Hematopoietic multipotent progenitor cell treated with erythropoietin and hydrocortisone succinate and interleukin-3 and kit ligand, for 6 days (in vitro differentiated cells): Measurements from ENCODE around the gene MARK3.

Source experiments
- DNase-seq: peaks from one replicate; pipeline ENCODE4 v3.0.0-alpha.2; 2015

The MARK3 gene

DNA sequence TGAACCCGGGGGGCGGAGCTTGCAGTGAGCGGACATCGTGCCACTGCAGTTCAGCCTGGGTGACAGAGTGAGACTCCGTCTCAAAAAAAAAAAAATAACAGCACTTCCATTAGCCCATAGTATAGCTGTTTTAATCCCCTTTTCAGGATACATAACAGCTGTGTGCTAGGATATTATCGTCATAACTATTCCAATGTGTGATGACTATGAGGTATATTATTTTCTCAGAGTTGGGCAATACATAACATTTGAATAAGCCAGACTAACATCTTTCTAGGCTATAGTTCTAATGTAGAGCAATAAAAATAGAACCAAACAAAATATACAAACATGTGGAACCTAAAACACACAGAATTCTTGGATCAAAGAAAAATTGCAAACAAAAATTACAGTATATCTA, 57.1 kb downstream of the MARK3 start:
- DNase-seq, result no peak

DNA sequence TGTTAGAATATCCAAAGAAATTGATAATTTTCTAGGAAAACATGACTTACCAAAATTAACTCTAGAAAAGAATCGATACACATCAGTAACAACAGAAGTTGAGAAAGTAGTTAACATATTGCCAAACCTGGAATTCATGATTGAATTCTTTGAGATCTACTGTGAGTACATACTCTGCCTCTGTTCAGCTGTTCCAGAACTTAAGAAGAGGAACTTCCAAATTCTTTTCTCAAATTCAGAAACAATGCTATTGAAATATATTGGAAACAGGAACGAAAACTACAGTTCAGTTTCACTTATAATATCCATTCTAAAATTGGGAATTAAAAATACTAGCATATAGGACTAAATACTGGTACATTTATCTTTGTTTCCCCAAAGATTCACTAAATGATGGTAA, 57.9 kb downstream of the MARK3 start:
- no peak for DNase-seq

DNA sequence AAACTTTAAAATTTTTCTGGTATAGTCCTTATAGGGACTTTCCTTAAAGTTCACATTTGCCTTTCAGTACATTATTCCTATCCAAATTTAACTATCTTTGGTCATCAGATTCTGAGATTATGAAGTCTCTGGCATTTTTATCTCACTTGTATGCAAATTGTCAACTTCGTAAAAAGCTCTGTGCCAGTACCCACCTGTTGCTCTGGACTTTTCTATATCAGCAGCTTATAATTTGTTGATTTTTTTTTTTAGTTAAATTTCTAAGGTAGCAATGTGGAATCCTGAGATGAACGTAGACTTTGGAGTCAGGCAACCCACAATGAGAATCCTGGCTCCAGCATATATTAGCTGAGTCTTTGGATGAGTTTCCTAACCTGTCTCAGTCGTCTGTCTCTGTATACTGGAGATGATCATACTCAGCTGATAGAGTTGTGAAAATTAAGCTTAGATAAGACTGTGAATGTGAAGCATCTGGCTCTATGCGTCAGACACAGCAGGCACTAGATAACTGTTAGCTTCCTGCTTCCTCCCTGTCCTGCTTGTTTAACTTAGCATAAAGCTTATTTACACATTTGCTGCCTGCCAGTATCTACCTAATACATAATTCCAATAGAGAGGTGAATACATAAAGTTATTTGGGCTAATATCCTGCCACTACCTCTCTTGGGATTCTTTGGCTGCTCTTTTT, 59.8 kb downstream of the MARK3 start:
- DNase-seq, result peak; percentile 70

DNA sequence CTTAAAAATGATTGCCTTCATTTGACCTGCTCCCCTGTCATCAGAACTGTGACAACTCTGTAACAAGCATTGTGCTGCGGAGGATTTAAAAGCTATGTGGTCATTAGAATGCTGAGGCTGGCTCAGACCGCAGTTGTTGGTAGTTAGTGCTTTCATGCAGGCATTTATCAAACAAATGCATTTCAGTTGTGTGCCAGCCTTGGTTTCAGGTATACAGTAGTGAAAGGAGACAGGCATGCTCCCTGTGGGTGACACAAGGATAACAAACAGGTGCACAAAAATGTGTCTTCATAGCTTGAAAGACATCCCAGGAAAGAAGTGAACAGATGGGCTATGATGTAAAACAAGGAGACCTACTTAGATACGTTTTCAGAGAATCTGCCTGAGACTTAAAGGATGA, 60.6 kb downstream of the MARK3 start:
- no peak for DNase-seq

DNA sequence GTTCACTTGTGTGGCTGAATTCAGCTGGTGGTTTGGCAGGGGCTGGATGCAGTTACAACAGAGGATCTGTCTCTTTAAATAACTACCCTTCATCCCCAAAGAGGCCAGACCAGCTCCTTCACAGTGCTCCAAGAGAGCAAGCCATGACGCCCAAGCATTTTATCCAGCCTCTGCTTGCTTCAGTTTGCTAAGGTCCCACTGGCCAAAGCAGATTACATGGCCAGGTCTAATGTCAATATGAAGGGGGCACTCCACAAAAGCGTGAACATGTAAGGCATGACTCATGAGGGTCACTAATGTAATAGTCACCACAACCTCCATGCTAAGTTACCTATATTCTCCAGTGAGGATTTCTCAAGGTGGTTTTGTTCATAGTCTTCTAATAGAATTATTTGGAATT, 62.9 kb downstream of the MARK3 start:
- DNase-seq, result no peak

DNA sequence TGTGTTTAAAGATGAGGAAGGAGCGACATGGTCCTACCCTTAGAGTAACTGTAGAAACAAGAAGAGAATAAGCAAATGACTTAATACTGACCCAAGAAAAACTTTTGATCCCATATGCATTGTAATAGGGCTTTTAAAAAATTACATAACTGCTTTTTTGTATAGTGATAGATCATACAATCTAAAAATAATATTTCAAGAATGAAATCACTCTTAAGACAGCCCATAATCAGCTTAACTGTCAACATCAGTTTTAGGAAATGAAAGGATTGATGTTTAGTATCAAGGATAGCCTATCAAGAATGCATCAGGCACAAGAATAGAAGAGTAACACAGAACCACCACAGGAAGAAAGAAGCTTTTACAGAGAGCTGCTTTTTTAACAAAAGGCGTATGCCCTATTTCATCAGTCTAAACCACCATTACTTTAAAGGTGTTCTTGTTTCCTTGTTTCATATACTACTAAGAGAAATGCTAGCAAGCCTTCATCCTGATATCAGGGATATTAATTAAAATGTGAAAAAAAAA, 64.5 kb downstream of the MARK3 start:
- no peak for DNase-seq

DNA sequence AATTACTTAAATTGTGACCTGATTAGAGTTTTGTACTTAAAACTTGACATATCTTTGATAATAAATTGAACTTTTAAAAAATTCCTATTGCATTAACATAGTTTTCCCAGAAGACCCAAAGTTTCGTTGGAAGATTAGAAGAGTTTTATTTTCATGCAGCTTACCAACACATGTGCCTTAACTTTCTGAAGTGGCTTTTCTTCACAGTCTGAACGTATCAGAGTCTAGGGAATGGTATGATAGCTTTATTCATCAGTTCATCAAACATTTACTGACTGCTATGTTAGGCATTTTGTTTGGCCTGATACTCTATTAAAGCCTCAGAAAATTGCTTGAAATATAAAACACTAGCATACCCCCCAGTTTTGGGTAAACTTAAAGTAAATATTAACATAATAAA, 65.2 kb downstream of the MARK3 start:
- no peak for DNase-seq

DNA sequence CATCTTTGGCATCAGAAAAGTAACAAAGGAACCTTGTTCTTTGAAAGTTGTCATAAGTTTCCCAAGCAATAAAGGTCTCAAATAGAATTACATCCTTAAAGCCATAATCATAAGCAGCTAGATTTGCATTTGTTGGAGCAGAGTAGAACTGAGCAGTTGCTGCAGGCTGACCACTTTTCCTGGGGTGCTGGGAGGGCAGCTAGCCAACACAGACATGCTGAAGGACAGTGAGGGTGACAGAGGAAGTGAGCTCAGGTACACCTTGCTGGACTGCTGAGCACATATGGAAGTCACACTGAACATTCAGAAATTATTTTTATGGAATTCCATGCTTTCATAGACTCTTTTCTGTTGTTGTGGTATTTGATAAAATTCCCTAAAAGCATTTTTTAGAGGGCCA, 66.2 kb downstream of the MARK3 start:
- no peak for DNase-seq

DNA sequence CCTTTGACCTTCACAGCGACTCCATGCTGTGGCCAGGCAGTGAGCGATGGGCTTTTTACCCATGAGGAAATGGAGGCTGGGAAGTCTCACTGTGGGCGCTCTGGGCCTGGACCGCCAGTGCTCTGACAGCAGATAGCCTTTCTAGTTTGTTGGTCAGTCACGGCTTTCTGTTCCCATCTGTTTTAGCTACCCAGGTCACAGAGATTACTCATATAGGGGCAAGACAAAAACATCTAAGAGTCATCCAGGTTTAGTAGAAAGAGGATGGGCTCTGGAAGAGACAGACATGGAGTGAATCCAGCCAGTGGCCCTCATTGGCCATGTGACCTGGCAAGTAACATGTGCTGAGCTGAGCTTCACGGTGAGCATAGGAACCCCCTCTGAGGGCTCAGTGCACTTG, 68.6 kb downstream of the MARK3 start:
- DNase-seq, result no peak

DNA sequence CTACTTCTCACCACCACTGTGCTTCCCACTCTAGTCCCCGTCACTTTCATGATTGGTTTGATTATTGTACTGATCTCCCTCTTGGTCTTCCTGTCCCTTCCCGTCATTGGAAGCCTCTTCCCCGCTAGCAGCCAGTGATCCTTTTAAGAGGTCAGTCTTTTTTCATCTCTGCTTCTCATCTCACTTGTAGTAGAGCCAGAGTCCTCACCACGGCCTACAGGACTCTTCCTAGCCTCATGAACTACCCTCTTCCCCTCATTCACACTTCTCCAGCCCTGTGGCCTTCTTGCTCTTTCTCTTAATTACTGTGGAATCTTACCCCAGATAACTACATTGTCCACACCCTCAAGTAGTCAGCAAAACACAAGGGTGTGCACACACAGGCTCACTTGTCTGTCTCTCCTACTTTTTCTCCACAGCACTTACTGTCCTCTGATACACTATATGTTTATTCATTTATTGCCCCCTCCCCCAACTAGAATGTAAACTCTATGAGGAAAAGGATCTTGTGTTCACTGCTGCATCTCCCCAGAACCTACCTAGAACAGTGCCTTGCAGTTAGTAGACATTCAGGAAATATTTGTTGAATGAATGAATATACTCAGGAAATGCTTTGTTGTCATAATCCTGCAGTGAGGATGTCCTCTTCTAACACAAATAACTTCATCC, 71.1 kb downstream of the MARK3 start:
- peak; percentile 55 for DNase-seq

DNA sequence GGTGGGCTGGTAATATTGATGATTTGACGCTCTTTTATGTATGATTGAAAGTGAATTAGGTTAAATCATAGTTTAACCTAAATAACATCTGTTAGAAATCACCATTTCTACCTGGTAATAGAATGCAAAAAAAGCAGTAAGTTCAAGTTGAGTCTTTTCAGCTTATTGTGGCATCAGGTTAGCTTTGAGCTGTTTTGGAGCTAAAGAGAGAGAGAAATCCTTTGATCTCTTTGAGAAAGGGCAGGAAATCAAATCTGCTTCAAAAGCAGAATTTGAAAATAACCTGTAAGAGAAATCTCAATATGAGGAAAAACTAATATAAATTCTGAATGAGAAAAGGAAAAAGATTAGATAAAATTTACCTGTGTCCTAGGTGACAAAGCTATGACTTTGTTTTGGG, 75.2 kb downstream of the MARK3 start:
- no peak for DNase-seq

DNA sequence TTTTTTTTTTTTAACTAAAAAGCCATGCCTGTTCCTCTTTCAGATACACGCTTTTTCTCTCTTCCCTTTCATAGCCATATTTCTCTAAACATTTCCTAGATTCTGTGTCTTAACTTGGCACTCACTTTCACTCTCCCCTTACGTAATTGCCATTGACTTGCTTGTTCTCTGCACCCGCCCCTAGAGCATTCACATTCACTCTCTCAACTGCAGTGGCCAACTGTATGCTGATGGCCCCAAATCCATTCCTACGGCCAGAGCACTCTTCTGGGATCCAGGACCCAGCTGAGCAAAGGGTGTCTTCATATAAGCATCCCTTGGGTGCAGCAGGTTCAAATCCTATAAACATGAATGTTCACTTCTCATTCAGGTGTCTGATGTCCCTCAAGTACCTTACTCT, 77.9 kb downstream of the MARK3 start:
- DNase-seq, result no peak

DNA sequence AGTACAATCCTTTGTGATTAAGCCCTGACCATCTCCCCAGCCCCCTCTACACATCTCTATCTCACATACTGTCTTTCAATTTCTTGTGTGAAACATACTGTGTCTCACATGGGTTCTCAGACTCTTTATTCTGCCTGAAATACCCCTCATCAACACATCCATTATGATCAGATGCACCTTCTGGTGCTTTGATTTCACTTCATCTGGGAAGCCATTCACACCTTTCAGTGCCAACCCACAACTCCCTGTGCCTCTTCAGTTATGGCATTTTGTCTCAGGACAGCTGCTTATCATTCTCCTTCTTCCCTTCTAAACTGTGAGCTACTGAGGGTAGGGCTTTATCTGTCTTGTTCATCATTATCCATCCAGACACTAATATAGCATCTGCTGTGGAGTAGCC, 78.6 kb downstream of the MARK3 start:
- no peak for DNase-seq

DNA sequence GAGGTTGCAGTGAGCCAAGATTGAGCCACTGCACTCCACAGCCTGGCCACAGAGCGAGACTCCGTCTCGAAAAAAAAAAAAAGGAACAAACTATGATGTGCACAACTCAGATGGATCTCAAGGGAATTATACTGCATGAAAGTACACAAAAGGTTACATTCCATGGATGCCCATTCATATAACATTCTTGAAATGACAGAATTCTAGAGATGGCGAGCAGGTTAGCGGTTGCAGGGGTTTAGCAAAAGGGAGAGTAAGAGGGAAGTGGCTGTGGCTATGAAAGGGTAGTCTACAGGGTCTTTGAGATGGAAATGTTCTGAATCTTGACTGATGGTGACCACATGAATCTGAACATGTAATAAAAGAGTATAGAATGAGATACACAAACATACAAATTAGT, 87.7 kb downstream of the MARK3 start:
- no peak for DNase-seq

DNA sequence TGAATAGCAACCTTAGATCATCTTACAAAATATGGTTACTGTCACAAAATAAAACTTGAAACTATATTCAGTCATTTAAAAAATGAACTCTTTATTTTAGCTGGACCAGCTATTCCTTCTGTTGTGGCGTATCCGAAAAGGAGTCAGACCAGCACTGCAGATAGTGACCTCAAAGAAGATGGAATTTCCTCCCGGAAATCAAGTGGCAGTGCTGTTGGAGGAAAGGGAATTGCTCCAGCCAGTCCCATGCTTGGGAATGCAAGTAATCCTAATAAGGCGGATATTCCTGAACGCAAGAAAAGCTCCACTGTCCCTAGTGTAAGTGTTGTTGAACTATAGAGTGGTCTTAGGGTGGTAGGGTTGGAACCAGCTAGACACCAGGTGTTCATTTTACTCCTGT, 89.7 kb downstream of the MARK3 start:
- no peak for DNase-seq

DNA sequence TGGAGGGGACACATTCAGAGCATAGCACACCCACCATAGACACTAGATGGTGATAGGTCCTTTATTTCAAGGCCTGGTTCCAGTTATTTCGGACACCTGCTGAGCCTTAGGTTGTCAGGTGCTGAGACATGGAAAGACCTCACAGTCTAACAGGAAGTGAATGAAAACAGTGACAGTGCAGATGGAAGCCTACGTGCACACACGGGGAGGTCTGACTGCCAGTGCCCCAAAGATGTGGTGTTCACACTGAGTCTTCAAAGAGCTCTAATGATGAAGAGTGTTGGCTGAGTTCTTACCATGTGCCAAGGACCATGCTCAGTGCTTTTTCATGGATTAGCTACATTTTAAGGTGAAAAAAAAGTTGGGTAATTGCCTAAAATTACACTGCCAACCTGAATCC, 90.8 kb downstream of the MARK3 start:
- no peak for DNase-seq

DNA sequence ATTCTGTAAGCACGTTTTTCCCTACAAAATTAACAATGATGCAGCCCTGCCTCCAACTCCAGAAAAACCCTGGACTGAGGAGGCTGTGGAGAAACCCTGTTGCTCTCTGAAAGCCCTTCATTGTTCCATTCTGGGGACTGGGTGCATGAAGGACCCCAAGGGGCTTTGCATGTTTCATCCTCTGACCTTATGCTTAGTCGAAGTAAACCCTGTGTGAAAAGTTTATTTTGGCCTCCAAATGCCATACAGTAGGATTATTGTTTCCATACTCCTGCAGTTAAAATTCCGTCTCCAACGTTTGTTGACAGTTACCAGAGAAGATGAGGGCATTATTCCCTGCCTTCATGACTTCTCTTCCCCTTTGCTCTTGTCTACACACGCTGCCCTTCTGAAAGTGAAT, 91.4 kb downstream of the MARK3 start:
- DNase-seq, result no peak

DNA sequence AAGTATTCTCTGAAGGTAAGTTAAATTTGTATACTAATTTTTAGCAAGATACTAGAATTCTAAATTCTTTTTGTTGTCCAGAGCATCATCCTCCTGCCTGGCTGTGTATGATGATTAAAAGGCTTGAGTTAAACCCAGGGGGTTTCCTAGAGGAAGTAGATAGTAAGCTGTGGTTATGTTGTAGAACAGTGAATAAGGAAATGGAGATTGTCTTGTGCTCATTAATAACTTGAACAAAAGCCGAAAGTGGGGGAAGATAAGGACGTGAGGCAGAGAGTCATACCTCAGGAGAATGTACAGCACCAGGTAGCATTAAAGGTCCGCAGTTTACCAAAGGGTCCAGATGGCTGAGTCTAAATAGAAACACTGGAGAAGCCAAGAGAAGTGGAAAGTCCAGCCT, 95.4 kb downstream of the MARK3 start:
- DNase-seq, result peak; percentile 53

DNA sequence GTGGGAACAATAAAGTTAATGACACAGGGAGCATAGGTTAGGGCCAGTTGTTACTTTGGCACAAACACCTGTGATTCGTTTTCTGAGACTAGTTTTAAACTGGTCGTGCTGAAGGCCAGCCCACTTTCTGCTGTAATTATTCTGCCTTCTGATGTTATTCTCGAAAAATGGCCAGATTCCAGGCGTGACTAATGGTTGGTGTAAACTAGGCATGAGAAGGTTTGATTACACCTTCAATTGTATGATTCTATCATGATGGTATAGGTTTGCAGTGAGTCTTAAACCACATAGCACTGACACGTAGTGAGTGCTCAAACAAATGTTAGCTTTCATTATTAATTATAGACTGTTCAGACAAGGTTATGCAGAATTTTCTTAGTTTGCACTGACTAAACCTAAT, 98.4 kb downstream of the MARK3 start:
- no peak for DNase-seq

DNA sequence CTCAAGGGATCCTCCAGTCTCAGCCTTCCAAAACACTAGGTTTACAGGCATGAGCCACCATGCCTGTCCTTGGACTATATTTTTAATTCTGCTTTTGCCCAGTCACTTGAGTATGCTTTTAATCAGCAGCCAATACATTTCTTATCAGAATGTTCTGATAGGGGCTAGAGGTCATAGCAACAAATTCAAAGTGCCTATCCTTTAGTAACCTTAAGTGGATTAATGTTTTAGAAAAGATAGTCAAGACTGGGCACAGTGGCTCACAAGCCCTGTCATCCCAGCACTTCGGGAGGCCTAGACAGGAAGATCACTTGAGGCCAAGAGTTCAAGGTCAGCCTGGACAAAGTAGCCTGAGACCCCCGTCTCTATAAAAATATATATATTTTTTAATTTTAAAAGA, 100.3 kb downstream of the MARK3 start:
- no peak for DNase-seq

DNA sequence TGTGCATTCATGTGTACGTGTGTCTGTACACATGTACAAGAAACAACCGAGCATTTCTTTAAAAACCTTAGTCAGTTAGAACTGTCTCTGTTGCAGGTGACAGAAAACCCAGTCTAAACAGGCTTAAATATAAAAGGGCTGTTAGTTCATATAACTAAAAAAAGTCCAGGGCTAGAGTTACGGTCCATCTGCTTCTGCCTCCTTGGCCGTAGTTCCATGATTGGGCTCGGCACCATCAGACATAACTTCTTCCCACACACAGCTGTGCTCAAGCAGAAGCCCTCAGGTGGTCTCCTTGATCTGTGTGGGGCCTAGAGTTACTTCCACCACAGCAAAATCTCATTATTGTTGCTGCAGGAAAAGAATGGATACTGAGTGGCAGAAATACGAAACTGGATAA, 102.9 kb downstream of the MARK3 start:
- no peak for DNase-seq

DNA sequence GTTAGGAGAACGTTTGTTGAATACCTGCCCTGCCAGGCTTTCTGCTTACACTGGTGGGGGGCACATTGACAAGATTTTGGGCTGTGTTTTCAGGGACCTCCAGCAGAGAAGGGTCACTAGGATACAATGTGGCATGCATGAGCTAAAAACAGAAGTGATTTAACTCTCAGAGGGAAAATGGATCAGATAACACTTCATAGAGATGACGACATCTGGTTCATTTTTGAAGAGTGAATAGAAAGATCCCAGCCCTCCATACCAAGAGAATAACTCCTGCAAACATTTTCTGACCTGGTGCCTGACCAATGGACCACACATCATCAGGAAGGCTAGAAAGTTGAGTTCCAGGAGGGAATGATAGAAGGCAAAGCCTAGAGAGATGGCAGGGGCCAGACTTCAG, 103.7 kb downstream of the MARK3 start:
- DNase-seq, result no peak

DNA sequence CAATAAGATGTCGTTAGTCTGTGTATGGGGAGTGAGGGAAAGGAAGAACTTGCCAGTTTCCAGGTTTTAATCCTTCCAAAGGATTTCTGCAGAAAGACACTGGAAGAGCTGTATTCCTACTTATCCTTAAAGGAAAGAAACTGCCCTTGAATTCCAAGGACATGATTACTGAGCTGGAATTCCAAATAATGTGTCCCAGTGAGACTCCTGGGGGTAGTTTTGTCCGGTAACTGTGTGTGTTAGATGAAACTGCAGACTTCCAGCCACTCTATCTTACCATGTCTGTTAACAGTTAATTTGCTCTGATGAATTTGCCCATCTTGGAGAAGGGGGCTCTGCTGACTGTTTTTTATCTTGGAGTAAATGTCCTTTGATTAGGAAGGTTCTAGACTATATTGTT, 104.4 kb downstream of the MARK3 start:
- no peak for DNase-seq

DNA sequence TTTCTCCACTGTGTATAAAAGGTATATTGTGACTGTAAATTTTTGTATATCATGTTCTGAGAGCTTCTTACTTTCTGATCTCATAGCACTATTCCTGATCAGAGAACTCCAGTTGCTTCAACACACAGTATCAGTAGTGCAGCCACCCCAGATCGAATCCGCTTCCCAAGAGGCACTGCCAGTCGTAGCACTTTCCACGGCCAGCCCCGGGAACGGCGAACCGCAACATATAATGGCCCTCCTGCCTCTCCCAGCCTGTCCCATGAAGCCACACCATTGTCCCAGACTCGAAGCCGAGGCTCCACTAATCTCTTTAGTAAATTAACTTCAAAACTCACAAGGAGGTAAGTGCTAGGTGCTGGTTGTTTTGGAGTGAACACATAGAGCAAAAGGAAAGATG, 106.5 kb downstream of the MARK3 start:
- no peak for DNase-seq
